ENCODE results near the gene ADTRP.

Gene ADTRP

DNA sequence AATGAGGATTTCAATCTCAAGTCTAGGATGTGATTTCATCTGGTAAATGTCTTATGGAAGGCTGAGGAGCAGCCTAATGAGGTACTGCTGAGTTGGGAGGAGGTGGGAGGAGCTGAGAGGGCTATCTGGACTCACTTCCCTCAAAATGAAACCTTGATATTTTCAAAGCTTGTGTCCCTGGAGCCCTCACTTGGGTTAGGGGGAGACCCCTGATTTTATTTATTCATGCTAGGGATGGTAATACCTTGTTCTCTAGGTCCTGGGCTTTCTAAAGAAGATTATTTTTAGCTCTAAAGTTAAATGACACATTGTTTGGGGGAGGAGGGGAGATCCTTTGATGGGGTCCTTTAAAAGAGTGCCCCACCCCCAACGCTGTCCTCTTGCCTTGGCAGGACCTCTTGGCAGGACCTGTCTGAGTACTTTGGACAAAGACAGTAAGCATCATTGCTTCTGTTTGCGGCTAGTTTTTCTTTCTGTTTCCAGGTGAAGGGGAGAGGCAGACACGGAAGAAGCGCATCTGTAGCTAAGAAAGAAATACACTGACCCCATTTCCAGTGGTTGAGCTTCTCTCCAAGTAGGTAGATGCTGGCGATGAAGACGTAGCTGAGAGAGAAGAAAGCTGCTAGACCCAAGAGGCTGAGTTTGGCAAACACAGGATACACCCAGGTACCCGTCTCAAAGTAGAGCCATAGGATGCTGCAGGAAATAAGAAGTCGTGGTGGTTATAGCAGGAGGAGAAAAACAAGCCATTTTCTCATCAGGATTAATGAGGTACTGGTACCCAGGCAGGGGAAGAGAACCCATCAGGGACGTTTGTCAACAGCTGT is 55.6 kb downstream of the ADTRP start:
- DNase-seq (ENCODE audit: low read depth), result no peak

DNA sequence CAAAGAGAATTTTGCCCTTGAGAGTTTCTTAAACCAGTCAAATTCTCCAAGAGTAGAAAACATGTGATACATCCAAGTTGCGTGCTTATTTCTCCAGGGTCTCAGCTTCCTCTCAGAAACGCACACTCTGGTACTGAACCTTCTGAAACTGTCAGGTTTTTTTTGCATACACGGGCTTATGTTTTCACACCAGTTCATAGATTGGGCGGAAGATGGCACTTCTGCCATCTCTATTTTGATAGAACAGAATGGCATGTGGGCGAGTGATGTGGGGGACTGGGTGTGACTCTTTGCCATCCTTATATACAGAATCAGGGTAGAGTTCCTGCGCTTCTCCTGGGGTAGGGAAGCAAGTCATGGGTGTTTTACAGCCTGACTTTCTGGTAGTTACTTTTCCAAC is 56.4 kb downstream of the ADTRP start:
- DNase-seq (ENCODE audit: low read depth), result no peak

DNA sequence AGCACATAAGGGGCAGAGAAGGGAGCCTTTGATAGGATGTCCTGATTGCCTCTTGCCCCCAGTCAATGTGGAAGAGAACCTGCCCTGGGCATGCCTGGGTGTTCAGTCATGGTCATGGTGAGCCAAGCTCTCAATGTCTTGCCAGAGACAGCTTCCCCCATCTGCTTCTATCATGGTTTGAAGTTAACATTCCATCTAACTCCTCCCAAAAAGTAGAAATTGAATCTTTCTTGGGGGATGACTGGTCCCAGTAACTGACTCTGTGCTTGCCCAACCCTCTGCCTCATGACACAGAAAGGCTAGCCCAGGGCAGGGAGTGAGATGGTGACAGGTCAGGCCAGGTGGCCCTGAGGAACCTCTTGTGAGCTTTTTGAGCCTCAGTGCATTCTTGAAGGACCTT is 60.1 kb downstream of the ADTRP start:
- no peak for DNase-seq (ENCODE audit: low read depth)

DNA sequence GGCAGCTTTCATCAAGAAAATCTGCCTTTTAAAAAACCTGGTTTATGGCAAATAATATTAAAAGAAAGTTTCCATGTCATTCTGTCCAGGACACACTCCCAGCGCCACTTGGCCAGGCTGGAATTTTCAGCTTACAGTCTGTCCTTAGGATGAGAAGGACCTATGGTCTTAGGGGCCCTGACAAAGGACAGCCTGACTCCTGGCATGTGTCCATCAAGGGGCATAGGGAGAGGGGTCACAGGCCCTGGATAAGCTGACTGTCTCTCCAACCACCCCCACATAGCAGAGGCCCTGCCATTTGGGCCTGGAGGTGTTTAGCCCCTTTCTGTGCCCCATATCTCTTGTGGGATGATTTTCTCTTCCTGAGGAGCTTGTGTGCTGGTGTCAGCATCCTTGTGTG is 60.6 kb downstream of the ADTRP start:
- no peak for DNase-seq (ENCODE audit: low read depth)

DNA sequence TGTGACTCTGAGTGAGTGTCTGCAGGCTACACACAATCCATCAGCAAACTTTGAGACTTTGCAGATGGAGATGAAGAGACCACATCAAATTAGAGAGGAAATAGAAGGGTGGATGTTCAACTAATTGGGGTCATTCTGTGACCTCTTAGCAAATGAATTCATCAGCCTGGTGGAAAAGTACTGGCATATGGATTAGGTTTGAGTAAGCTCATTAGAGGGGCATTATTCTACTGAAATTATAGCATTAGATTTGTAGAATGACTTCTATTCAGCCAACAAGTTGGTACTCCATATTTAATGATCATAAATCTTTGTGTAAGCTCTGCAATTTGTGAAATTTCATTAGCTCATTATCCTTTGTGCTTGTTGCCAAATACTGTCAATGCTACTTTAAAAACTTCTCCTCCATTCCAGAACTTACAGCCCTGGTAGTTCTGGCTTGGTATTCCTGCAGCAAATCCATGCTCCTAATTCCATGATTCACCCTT is 63.8 kb downstream of the ADTRP start:
- DNase-seq (ENCODE audit: low read depth), result no peak

DNA sequence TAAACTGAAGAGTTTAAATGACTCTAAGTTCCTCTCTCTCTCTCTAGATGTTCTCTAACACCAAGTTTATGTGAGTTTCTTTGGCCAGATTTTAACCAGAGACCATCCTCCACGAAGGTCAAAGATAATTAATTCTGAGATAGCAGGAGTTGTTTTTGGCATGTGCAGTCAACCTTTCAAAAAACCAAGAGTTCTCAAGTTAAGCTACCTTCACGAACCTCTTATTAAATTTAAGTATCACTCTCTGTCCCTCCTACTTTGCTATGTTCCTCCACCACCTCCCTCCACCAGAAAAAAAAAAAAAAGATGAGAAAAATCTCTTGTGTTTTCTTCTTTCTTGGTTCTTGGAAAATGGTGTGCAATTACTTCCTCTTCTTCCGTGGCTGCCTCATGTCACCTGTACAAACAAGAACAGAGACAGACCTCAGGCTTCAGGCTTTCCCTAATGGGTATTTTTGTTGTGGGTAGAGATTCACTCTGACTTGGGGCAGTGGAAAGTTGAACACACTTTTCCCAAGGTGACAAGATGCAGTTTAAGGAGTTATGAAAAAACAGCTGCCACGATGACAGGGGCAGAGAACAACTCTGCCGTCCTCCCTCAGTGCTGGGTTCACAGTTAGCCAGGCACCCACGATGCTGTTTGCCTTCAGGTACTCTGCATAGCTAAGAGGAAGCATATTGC is 64.3 kb downstream of the ADTRP start:
- DNase-seq (ENCODE audit: low read depth), result no peak

DNA sequence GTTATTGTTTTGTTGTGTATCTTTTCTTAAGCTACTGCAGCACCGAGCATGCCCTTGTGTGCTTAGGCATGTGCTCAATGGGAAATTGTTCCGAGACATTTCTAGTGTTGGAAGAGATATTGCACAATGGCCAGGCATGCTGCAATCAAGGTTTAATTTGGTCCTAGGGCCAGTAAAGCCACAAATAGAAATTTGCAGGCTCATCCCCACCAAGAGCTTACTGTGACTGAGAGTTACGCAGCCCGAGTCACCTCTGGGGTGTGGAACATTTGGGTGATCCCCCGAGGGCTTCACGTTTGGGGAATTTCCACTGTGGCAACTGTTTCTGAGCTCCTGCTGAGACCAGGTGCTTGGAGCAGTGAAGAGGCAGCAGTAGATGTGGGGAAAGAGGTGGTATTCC is 65.8 kb downstream of the ADTRP start:
- no peak for DNase-seq (ENCODE audit: low read depth)

DNA sequence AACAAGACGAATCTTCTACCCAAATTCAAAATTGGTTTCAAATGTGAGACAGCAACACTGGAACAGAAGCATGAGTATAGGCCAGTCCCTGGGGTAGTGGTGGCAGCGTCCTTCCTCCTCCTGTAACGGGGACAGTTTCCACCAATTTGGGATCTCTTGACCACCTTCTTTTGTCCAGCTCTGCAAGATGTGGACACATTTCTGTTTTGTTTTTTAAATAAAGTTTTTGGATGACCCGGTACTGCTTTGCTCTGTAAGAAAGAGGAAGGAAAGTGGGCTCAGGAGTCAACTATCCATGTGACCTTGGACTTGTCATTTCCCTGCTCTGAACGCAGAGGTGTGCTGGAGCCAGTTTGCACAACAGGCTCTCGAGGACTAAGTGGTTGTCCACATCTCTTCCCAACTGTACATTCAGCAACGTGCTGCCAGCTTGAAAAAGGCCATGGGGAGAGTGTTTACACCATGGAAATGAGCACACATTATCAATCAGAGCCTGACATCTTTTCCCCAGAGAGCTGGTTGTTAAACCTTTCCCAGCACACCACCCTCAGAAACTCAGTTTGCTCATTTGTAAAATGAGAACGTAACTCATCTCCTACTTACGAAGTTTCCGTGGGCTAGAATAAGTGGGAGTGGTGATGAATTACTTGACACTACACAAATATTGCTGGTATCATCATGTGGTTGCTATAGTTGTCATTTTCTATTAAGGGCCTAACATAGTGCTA is 66.5 kb downstream of the ADTRP start:
- no peak for DNase-seq (ENCODE audit: low read depth)

DNA sequence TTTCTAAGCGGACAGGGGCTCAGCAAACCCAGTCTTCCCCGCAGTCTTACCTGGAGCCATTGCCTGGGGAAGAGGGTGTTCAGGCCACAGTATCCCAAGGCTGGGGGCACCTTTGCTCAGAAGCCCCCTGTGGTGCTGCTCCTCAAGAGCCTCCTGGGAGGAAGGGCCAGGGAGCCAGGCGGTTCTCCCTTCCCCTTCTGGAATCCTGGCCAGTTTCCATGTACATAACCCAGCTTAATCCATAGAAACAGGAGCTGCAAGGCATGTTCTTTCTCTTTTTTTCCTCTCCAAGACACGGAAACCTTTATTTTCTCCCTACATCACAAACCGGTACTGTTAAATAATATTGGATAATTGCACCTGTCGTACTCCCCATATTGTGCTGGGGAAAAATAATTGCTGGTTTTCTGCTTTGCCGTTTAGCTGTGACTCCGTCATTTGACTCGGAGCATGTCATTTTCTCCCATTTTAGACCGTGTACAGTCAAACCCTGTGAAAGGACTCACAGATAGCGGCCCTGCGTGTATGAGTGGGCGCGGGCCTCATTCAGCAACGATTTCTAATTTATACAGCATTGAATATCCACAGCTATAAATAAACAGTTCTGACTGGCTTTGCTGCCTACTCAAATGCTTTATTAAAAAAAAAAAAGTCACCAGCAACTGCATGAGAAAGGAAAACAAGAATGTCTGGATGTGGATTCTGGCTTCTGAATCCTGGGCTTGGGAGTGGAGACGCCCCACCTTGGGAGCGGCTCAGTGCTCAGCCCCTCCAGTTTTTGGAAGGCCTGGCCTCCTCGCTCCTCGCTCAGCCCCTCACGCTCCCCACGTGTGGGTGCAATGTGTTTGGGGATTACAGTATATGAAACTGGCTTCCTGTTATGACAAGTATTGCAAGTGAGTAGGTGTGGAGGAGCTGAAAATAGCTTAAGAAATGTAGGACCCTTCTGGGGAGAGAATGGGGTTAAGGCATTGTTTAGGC is 67.3 kb downstream of the ADTRP start:
- peak; percentile 76 for DNase-seq (ENCODE audit: low read depth)

DNA sequence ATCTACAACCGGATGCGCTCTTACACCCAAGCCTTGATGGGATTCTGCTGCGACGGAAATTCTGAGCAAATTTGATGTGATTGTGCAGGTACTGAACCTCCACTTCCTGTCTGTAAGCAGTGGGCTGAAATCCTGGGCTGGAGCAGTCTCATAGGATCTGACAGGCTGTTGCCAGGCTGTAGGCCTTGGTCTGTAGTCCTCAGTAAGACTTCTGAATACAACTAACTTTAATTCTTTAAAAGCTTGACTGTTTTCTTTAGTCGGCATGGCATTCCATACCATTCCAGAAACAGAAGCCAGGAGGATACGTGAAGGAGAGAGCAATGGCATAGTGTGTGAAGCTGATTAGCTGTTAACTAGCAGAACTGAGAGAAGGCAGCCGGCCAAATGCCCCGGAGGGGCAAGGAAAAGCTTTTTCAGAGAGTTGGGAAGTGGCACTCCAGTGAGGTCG is 68.3 kb downstream of the ADTRP start:
- no peak for DNase-seq (ENCODE audit: low read depth)

DNA sequence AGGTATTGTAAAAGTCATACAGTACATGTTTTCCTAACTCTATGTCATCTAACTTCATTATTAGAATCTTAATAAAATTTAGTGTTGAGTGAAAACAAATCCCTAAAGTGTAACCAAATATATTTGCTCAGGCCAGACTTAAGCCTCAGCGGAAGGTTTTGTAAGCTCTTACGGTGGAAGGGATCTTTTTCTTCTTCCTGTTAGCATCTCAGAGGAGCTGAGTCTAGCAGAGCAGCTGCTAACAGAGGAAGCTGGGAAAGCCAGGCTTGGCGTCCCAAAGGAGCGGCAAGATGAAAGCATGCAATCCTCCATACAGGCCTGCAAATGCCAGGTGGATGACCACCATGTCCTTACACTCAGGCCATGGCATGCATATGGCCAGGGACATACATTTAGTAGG is 72.4 kb downstream of the ADTRP start:
- no peak for DNase-seq (ENCODE audit: low read depth)

DNA sequence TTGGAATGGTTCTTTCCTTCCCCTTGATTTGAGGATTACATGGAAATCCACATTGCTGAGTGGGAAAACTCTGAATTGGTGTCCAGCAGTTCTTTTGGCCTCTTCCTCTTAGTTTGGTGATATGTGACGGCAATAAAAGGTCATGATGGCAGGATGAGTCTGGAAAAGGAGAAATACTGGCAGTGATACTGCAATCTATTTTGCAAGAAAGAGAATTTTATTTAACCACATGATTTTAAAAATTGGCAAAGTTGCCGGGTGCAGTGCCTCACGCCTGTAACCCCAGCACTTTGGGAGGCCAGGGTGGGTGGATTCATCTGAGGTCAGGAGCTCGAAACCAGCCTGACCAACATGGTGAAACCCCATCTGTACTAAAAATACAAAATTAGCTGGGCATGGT is 73.1 kb downstream of the ADTRP start:
- DNase-seq (ENCODE audit: low read depth), result no peak

DNA sequence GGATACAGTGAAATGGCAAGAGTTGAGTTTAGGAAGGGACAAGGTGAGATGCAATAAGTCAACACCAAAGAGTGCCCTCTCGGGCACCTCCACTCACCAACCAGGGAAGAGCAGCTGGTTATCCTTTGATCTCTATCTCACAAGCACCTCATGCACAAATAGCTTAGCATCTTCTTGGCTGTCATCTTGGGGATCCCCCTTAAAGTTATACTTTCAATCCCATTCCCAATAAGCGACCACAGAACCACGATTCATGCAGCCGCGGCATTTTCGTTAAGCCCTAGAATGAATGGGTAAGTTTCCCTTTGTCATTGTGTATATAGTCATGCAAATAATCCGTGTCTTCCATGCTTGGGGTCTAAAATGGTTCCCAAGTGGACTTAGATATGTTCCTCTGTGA is 73.5 kb downstream of the ADTRP start:
- DNase-seq (ENCODE audit: low read depth), result peak; percentile 20

DNA sequence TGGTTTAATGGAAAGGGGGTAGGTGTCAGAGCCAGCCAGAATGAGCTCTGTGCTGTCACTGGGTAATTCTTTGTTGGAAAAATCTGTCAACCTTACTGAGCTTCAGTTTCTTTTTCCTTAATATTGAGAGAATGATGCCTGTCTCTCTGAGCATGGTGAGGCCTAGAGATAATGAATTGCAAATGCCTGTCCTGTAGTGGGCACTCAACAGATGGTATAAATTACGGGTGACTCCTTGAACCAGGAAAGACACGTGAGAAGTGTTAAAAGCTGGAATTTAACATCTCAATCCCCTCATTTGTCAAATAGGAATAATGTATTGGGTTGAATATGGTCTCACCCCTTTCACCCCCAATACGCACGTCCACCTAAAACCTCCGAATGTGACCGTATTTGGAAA is 74.9 kb downstream of the ADTRP start:
- no peak for DNase-seq (ENCODE audit: low read depth)

DNA sequence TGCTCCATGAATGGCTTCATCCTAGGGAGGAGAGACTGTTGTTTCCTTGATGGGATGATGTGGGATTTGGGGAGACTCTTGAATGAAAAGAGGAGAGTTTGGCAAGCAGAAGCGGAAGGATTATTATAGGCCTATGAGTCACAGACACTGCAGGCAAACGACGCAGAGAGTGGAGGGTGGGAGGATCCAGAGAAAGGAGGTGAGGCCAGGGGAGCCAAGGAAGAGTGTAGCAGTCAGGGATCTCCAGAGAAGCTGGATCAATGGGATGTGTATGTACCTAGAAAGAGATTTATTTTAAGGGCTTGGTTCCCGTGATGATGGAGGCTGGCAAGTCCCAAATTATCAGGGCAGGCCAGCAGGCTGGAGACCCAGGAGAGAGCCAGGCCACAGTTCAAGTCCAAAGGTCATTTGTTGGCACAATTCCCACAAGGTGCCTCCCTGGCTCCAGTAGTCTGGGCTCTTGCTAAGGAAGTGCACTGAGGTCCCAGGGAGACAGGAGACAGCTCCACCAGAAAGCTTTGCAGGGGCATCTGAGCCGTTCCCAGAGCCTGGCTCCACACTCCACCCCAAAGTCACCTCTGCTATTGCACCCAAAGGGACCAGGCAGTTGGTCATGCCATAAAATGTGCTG is 76.0 kb downstream of the ADTRP start:
- no peak for DNase-seq (ENCODE audit: low read depth)

DNA sequence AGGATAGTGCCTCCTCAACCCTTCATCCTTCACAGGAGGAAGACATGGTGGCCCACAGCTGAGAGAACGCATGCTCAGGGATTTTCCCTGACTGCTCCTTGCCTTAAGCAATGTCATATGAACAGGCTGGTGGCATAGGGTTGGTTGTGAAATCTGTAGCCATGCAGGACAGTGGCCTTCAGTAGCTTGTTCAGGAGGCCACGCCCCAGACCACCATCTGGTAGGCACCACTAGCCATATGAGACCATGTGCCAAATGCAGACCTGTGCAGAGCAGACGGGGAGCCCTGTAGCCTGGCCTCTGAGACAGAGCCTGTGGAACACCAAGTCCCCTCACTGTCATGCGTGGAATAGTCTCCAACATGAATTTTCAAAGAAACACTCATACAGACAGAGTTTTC is 76.5 kb downstream of the ADTRP start:
- no peak for DNase-seq (ENCODE audit: low read depth)

DNA sequence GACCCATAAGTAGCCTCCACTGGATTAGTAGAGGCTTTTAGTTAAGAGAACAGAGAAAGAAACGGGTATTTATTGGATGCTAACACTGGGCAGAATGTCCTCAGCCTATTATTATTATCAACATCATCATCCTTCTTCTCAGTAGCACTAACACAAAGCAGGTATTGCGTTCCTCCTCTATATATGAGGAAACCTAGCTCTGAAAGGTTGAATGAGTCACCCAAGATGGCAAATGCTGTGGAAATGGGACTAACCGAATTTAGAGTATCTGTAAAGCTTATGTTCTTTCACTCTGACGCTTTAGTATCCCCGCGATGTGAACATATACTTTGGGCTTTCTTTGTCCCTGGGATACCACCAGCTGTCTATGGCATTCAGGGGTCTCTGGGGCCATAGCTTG is 77.0 kb downstream of the ADTRP start:
- DNase-seq (ENCODE audit: low read depth), result no peak

DNA sequence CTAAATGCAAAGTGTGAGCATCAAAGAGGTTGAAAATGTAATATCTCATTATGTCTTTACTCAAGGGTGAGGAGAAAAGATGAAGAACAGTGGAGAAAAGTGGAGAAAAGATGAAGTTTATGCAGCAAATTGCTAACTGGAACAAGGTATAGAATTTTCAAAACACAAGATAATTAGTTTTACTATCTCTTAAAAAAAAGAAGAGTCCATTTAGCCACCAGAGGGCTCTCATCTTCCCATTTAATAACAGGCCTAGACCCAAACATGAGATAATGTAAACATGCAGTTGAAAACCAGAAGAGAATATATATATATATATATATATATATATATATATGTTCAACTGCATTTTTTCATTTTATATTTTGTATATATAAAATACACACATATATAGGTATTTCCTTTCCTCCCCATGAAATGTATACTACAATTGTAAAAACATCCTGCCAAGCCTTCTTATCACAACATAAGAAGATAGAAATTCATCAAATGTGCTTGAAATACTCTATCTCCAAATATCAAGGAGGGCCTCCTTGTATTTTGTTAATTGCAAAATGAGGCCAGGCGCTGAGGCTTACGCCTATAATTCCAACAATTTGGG is 78.4 kb downstream of the ADTRP start:
- no peak for DNase-seq (ENCODE audit: low read depth)

DNA sequence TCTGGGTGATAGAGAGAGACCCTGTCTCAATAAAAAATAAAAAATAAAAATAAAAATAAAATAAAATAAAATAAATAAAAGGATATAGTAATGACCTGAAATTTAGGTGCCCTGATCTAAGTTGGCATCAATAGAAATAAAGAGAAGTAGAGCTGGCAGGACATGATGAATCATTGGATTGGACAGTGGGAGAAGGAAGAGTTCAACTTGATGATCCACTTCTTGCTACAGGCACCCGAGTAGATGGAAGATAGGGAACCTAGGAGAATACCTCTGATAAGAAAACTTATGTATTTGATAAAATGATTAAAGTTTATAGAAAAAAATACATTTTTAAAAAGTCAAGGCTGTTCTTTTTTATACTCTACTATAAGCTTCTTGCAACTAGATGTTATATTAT is 79.0 kb downstream of the ADTRP start:
- DNase-seq (ENCODE audit: low read depth), result no peak

DNA sequence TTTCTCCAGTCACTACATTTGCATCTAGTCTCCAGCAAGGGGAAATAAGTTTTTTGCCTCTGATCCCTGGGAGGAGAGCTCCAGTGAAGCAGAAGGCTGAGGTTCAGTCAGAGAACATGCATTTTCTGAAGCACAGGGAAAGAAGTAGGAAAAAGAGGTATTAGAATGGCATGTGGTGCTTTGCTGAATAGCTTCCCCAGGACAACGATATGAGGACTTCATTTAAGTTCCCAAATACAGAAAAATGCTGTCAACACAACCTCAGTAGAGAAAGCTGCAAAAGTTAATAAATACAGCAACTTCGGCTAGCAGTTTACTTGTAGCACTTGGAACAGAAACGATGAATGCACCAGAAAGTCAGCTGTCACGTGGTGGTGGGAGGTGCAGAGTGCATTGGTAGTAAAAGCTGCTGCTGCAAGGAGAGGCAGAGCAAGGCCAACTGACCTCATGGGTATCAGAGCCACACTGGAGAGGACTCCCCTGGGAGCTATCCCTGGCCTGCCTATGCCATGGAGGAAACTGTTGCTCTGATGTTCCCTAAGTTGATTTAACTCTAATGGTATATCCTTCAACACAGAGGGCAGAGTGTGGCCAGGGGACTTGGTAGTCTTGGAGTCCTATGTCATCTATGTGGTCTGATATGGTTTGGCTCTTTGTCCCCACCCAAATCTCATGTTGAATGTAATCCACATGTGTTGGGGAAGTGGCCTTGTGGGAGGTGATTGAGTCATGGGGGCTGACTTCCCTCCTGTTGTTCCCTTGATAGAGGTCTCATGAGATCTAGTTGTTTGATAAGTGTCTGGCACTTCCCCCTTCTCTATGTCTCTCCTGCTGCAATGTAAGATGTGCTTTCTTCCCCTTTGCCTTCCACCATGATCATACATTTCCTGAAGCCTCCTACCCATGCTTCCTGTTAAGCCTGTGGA is 85.9 kb downstream of the ADTRP start:
- no peak for DNase-seq (ENCODE audit: low read depth)
